K562 (cell line): ENCODE data around the gene PDIA4. TPM values are rescaled to one million over a fixed set of nuclear protein-coding genes. Genes with fewer than 3 reads are reported as not detected.
A peak's percentile ranks its signal among the peaks of the same experiment; 100 is the strongest.

Experiments used
- CBFA2T2 ChIP-seq: fragments of 450-650 bp; conservative IDR thresholded peaks from 2 replicates; pipeline ENCODE4 v1.6.1; 2017; ENCODE audit warnings: mild to moderate bottlenecking
- CBX3 ChIP-seq, 2 experiments: IDR thresholded peaks; 1 replicate in 1 of 2; 2 replicates in 1 of 2; pipeline ENCODE4 v1.6.1; 2012; ENCODE audit warnings: inconsistent platforms in 2 of 2, low read length in 2 of 2, borderline replicate concordance in 1 of 2, control low read depth in 1 of 2
- CHD4 ChIP-seq: fragments of 200-600 bp; sonication (generic); IDR thresholded peaks from 3 replicates; pipeline ENCODE4 v1.6.1; 2012; ENCODE audit warnings: low read depth, mild to moderate bottlenecking, mixed read lengths, low read length, inconsistent platforms; ENCODE audit not compliant: insufficient read depth, insufficient replicate concordance, poor library complexity, severe bottlenecking
- FOXM1 ChIP-seq, 2 experiments: fragments of 450-650 bp in 1 of 2; sonication (generic) in 1 of 2; formaldehyde crosslinking in 1 of 2; IDR thresholded peaks; 2 replicates each; pipeline versions ENCODE4 v1.6.1 to v1.9.0; 2017 to 2022; ENCODE audit warnings: low read depth in 2 of 2, mild to moderate bottlenecking in 2 of 2, missing genetic modification reagents in 1 of 2, moderate library complexity in 1 of 2
- GATAD2A ChIP-seq: fragments of 450-650 bp; IDR thresholded peaks from 2 replicates; pipeline ENCODE4 v1.6.1; 2017
- HDAC1 ChIP-seq, 2 experiments: fragments of 450-650 bp; IDR thresholded peaks; 2 replicates each; pipeline ENCODE4 v1.6.1; 2016 to 2017; ENCODE audit warnings: inconsistent platforms in 1 of 2, mild to moderate bottlenecking in 1 of 2, moderate library complexity in 1 of 2
- HMGN3 ChIP-seq: IDR thresholded peaks from 2 replicates; pipeline ENCODE4 v1.6.1; 2011; ENCODE audit warnings: borderline replicate concordance, low read depth, mild to moderate bottlenecking, mixed read lengths, low read length; ENCODE audit not compliant: insufficient read length; ENCODE audit errors: extremely low read depth
- IRF2 ChIP-seq: sonication (generic); formaldehyde crosslinking; IDR thresholded peaks from 2 replicates; pipeline ENCODE4 v1.8.1; 2022; ENCODE audit warnings: mild to moderate bottlenecking, missing genetic modification reagents
- PHB2 ChIP-seq: fragments of 450-650 bp; IDR thresholded peaks from 2 replicates; pipeline ENCODE4 v1.6.1; 2017; ENCODE audit warnings: low read depth
- PRPF4 ChIP-seq: fragments of 200-400 bp; formaldehyde crosslinking; IDR thresholded peaks from one replicate; pipeline ENCODE4 v1.6.1; 2017; ENCODE audit warnings: low read length, low read depth, mild to moderate bottlenecking; ENCODE audit not compliant: insufficient read depth, poor library complexity, severe bottlenecking
- PTBP1 ChIP-seq: fragments of 200-400 bp; formaldehyde crosslinking; IDR thresholded peaks from 2 replicates; pipeline ENCODE4 v1.6.1; 2017; ENCODE audit warnings: low read depth, low read length
- SMARCA4 ChIP-seq: fragments of 450-650 bp; IDR thresholded peaks from 2 replicates; pipeline ENCODE4 v1.6.1; 2016
- XRCC5 ChIP-seq: fragments of 200-400 bp; formaldehyde crosslinking; IDR thresholded peaks from 2 replicates; pipeline ENCODE4 v1.6.1; 2017; ENCODE audit warnings: low read depth, mild to moderate bottlenecking, low read length
- YBX1 ChIP-seq: fragments of 450-650 bp; IDR thresholded peaks from 2 replicates; pipeline ENCODE4 v1.7.1; 2016; ENCODE audit warnings: mild to moderate bottlenecking
- ZBTB2 ChIP-seq: fragments of 450-650 bp; IDR thresholded peaks from 2 replicates; pipeline ENCODE4 v1.6.1; 2016; ENCODE audit warnings: antibody characterized with exemption
- ZC3H11A ChIP-seq: IDR thresholded peaks from 2 replicates; pipeline ENCODE4 v1.6.1; 2012; ENCODE audit warnings: low read depth, low read length, improper control_type of control experiment
- ZNF318 ChIP-seq, 2 experiments: fragments of 450-650 bp; IDR thresholded peaks; 2 replicates each; pipeline ENCODE4 v1.6.1; 2016; ENCODE audit warnings: mild to moderate bottlenecking in 2 of 2, borderline replicate concordance in 1 of 2, low read depth in 1 of 2, moderate library complexity in 1 of 2
- ZNF696 ChIP-seq: fragments of 250-450 bp; sonication (Bioruptor Pico); conservative IDR thresholded peaks from 2 replicates; pipeline ENCODE4 v1.4.0; 2020; ENCODE audit warnings: mild to moderate bottlenecking, moderate library complexity
- polyA plus RNA-seq, 8 experiments: library from polyadenylated mRNA; depleted of rRNA in 4 of 8; stranded (reverse) in 5 of 8; unstranded in 3 of 8; fragments of >200 nt; fragmentation: Nextera tagmentation in 2 of 8; fragmentation: Illumina TruSeq in 1 of 8; extraction: Ambion mirVana in 2 of 8; extraction: Trizol in 1 of 8; gene quantifications; 2 replicates each; pipeline versions ENCODE4 v1.2.1 to v1.2.3, GENCODE V29; 2011 to 2014; ENCODE audit warnings: inconsistent platforms in 1 of 8, missing spikeins in 1 of 8
- total RNA-seq, 7 experiments: library from RNA; depleted of rRNA in 6 of 7; stranded (reverse); fragments of >200 nt in 6 of 7; fragmentation: Illumina TruSeq in 2 of 7; extraction: Trizol in 2 of 7; gene quantifications; 2 replicates each; pipeline versions ENCODE4 v1.2.1 to v1.2.3, GENCODE V29; 2011 to 2021; ENCODE audit warnings: low replicate concordance in 1 of 7

The PDIA4 gene
- total and polyA plus RNA-seq, 9 of the 15 experiments (the other 6 are each of a cell fraction or from before 2014, with no cell fraction given): 9.1 to 175 (median 146) TPM

- TF ChIP-seq ZNF318 (IDR thresholded peaks at IDR 0.05; ENCODE audit: borderline replicate concordance in 1 of 2, low read depth in 1 of 2) (no peak), IRF2 (CRISPR knock-in tag) (peak; percentile 53; the same call in 1 of the 2 replicates), SMARCA4 (no peak), PHB2 (no peak), PTBP1 (no peak), HDAC1 (IDR thresholded peaks at IDR 0.05) (peak in 1 of 2 experiments; percentile 60; a peak in 1 of 4 replicates), ZNF696 (CRISPR knock-in tag) (no peak), CHD4 (no peak), ZC3H11A (no peak), FOXM1 (IDR thresholded peaks at IDR 0.05; ENCODE audit: low read depth) (no peak), FOXM1 (CRISPR knock-in tag; IDR thresholded peaks at IDR 0.05; ENCODE audit: low read depth) (no peak), XRCC5 (no peak), PRPF4 (no peak), CBX3 (IDR thresholded peaks at IDR 0.05; ENCODE audit: borderline replicate concordance in 1 of 2, low read length in 2 of 2) (no peak), CBFA2T2 (no peak), GATAD2A (peak; percentile 39; the same call in 1 of the 2 replicates), HMGN3 (no peak), ZBTB2 (no peak), YBX1 (no peak)
Measured at GRCh38 chr7:148963583-148964482, 64.5 kb downstream of the PDIA4 start (continued).
